GM18508 (cell line): Measurements from ENCODE around the gene GDPD5.

ENCODE experiments used
- ATAC-seq: cut with Tn5 transposase; IDR thresholded peaks from one replicate; pipeline ENCODE4 v1.9.1; 2021; ENCODE audit warnings: moderate number of reproducible peaks; ENCODE audit not compliant: insufficient read depth, unreplicated experiment

The GDPD5 gene

GRCh38 chr11:75537740-75538139, 12.0 kb upstream of the GDPD5 start:
- ATAC-seq, result no peak

- no peak for ATAC-seq
Measured at GRCh38 chr11:75536786-75537641, 11.3 kb upstream of the GDPD5 start.

- no peak for ATAC-seq
Measured at GRCh38 chr11:75535071-75535470, 9.3 kb upstream of the GDPD5 start.

- no peak for ATAC-seq
Measured at GRCh38 chr11:75534259-75535069, 8.7 kb upstream of the GDPD5 start.

- ATAC-seq, result no peak
Measured at GRCh38 chr11:75533896-75534258, 8.1 kb upstream of the GDPD5 start.

- ATAC-seq, result no peak
Measured at GRCh38 chr11:75532200-75533048, 6.7 kb upstream of the GDPD5 start.

- ATAC-seq, result no peak
Measured at GRCh38 chr11:75531325-75531724, 5.6 kb upstream of the GDPD5 start.

- no peak for ATAC-seq
Measured at GRCh38 chr11:75530577-75530976, 4.8 kb upstream of the GDPD5 start.

- no peak for ATAC-seq
Measured at GRCh38 chr11:75527938-75528735, 2.4 kb upstream of the GDPD5 start.

GRCh38 chr11:75527130-75527529, 1.4 kb upstream of the GDPD5 start:
- no peak for ATAC-seq

- no peak for ATAC-seq
Measured at GRCh38 chr11:75526192-75526541, 426 bp upstream of the GDPD5 start.

GRCh38 chr11:75524665-75525432, 892 bp downstream of the GDPD5 start:
- ATAC-seq, result no peak

GRCh38 chr11:75523811-75524664, 1.7 kb downstream of the GDPD5 start:
- no peak for ATAC-seq

- ATAC-seq, result no peak
Measured at GRCh38 chr11:75523189-75523588, 2.6 kb downstream of the GDPD5 start.

GRCh38 chr11:75522286-75523044, 3.3 kb downstream of the GDPD5 start:
- ATAC-seq, result no peak

- ATAC-seq, result no peak
Measured at GRCh38 chr11:75520688-75521087, 5.1 kb downstream of the GDPD5 start.

- no peak for ATAC-seq
Measured at GRCh38 chr11:75518771-75519653, 6.7 kb downstream of the GDPD5 start.
